NCI-H510A (cell line): ENCODE results near the gene FAM117A.
A peak's percentile ranks its signal among the peaks of the same experiment; 100 is the strongest.

ENCODE experiments used
- DNase-seq: peaks from one replicate; lab custom pipeline; 2025; lab: John Stamatoyannopoulos, UW

The FAM117A gene, protein sequence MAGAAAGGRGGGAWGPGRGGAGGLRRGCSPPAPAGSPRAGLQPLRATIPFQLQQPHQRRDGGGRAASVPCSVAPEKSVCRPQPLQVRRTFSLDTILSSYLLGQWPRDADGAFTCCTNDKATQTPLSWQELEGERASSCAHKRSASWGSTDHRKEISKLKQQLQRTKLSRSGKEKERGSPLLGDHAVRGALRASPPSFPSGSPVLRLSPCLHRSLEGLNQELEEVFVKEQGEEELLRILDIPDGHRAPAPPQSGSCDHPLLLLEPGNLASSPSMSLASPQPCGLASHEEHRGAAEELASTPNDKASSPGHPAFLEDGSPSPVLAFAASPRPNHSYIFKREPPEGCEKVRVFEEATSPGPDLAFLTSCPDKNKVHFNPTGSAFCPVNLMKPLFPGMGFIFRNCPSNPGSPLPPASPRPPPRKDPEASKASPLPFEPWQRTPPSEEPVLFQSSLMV

DNA sequence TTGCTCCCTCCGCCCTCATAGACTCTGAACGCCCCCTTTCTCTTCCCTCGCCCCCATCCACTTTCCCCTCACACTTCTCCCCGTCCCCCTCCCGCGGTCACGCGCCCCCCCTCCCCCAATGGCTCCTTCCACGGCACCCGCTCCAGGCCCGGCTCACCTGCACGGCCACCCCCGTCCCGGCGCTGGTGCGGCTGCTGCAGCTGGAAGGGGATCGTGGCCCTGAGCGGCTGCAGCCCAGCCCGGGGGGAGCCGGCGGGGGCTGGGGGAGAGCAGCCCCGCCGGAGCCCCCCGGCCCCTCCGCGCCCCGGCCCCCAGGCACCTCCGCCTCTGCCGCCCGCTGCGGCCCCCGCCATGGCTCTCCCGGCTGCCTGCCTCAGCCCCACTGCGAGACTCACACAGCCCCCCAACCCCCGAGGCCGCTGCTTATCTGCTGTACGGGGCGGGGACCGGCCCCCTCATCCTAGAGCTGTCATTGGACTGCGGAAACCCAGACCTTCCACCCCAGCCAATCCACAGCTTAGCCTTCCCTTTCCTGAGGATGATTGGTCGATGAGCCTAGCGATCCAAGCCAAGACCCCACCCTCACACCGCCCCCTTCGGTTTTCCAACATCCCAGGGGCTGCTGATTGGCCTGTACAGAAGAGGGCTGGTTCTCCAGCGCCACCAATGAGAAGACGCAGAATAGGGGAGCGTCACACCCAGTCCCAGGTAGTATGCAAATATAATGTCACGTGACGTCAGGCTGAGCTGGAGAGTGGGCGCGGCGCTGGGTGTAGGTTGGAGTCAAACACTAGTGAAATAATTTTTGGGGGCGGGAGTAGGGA lies at the start of gene FAM117A:
FAM117A (minus strand) TSS at position 397 of the 824 bp plus-strand sequence; CDS start at position 353, 44 bp downstream.
- peak; percentile 99 for DNase-seq

DNA sequence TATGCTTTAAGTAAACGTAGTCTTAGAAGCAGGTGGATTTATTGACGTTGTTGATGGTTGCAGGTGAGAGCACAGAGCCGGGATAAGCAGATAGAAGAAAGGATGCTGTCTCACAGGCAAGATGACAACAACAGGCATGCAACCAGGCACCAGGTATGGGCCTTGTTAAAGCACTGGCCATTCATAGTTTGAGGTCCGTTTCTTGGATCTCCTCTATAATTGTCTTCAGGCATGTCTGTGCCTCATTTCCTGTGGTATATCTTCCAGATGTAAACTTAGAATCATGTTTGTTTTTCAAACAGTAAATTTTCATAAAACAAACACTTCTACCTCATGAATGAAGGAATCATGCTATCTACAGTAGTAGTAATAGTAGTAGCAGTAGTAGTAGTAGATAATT lies 45.1 kb upstream of the FAM117A start:
- no peak for DNase-seq

DNA sequence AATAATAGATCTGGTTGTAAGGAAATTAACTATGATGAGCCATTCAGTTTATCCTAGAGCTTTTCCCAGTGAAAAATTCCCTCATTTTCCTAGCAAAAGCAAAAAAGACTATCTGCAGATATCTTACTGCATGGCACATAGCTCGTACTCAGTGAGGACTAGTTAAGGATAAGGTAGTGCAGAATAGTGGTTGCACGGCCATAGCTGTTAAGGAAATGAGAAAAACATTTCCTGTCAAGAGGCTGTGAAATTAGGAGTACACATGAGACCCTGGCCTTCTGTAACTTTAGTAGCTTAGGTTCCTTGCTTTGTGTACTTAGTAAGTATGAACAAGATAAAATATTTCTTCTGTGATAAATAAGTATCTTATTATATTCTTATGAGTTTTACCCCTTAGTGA lies 34.8 kb upstream of the FAM117A start:
- no peak for DNase-seq

DNA sequence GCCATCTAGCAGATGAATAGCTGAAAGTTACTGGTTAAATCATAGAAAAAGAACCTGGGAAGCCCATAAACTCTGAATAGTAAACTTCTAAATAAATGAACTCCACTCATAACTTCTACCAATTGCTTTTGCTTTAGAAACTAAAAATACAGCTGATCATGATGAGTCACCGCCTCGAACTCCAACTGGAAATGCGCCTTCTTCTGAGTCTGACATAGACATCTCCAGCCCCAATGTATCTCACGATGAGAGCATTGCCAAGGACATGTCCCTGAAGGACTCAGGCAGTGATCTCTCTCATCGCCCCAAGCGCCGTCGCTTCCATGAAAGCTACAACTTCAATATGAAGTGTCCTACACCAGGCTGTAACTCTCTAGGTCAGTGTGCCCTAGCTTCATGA lies 34.3 kb upstream of the FAM117A start:
- DNase-seq = no peak

DNA sequence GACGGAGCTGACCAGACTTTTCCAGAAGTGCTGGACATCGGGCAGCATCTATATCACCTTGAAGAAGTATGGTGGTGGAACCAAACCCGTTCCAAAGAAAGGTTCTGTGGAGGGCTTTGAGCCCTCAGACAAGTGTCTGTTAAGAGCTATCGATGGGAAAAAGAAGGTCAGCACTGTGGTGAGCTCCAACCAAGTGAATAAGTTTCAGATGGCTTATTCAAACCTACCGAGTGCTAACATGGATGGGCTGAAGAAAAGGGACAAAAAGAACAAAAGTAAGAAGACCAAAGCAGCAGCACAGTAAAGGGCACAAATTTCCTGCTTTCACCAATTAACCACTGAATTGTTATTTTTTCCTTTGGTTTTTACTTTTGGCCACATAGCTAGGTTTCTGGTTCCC lies 31.4 kb upstream of the FAM117A start:
- DNase-seq = no peak

DNA sequence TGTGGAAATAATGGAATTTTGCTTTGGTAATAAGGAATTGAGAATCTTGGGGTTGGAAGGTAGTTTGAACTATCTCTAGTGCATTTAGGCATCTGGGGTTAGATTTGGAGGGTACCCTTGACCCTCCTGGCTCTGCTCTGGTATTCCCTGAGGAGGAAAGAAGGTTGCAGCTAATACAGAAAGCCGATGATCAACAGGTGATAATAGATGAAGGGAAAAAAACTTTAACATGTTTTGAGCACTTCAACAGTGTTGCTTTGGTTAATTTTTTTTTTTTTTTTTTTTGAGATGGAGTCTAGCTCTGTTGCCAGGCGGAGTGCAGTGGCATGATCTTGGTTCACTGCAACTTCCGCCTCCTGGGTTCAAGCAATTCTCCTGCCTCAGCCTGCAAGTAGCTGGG lies 29.4 kb upstream of the FAM117A start:
- no peak for DNase-seq

DNA sequence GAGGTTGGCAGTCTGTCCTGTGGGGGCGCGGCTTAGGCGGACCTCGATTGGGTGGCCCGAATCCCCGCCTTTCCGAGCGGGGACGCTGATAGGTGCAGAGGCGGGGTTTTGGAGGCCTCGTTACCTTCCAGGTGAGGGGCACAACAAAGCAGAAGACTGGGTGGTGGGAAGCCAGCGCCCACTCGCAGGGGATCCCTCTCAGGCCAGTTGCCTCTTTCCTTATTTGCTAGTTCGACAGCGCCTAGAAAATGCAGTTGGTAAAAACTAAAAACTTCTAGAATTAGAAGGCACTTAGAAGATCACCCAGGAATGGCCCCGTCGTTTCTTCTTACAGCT lies 25.3 kb upstream of the FAM117A start:
- no peak for DNase-seq

DNA sequence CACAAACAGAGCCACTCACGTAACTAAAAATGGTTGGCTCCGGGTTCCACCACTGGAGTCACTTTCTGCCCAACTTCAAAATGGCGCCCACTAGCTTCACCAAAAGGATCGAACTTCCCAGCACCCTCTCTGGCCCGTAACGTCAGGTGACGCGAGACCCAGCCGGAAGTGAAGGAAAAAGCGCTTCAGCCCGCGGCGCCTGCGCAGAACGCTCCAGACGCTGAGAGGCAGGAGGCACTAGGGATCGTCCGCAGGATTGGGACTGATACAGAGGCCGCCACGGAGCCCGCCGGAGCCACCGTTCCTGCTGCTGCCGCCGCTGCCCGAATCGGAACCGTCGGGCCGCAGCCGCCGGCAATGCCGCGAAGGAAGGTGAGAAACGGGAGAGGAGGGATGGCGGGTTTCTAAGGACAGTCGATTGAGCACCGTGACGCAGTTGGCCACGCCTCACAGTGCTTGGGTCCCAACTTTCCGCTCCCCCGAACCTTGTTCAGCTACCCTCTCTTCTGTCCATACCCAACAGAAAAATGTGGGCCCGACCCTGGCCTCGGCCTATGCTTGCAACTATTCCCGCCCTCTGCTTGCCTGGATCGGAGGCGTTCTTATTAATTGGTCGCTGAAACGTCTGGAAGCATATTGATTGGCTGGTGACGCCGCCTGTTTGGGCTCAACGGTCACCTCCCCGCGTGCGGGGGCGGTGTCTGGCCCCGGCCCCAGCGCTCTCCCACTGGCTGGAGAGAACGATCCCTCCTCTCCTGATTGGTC lies 24.7 kb upstream of the FAM117A start, which contains the start of gene KAT7:
KAT7 (plus strand) TSS at position 204 of the 765 bp plus-strand sequence; CDS start at position 358, 154 bp downstream.
- peak; percentile 99 for DNase-seq

DNA sequence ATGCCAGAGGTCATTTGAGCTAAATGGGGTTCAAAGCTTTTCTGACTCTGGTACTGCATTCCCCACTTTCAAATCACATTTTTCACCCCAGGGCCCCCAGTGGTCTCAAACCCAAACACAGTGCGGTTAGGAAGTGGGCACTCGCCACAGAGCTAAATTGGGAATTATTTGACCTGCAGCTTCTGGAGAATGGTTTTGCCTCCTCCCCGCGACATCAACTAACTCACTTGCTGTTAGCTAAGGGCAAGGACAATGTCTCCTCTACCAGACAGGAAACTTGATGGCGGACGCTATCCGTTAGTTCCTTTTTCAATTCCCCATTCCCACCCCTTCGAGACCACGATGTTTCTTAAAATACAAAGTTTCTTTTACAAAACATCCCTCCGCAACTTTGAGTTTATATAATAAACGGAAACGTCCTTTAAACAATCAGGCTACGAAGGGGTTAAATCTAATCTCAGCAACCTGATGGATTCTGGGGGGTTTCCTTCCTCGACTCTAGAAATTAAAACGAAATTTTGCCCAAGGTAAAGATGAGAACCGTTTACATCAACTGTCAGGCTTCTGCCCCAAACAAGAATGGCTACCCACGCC lies 24.1 kb upstream of the FAM117A start:
- DNase-seq = no peak

DNA sequence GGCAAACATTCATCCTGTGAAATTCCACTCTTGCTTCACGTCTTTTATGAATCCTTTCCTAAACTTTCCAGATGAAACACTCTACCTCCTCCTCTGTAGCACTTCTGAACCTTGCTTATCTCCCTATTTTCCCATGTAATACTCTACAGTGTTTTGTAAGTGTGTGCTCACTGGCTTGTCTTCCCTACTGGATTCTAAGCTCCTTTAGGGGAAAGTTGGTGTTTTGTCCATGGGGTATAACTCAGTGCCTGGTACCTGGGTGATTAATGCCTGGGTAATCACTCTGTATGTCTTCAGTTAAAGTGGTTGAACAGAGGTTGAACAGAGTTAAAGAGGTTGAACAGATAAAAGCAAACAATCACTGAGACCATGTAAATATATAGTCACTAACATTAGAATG lies 20.7 kb upstream of the FAM117A start:
- no peak for DNase-seq

DNA sequence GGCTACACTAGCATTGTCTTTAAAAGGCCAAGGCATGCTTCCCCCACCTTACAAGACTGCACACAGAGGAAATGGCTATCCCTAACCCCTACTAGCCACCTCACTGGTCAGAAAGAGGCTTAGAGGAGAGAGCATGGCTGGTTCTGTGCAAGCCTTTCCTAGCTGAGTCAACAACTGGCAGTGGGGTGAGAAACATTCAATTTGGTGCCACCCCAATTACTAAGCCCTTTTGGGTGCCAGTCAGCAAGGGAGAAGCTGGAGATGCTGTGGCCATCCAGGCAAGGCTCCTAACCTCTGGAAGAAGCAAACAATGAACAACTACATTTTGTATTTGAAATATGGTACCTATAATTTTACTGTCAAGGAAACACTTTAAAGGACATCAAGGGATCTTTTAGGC lies 19.9 kb upstream of the FAM117A start:
- no peak for DNase-seq

DNA sequence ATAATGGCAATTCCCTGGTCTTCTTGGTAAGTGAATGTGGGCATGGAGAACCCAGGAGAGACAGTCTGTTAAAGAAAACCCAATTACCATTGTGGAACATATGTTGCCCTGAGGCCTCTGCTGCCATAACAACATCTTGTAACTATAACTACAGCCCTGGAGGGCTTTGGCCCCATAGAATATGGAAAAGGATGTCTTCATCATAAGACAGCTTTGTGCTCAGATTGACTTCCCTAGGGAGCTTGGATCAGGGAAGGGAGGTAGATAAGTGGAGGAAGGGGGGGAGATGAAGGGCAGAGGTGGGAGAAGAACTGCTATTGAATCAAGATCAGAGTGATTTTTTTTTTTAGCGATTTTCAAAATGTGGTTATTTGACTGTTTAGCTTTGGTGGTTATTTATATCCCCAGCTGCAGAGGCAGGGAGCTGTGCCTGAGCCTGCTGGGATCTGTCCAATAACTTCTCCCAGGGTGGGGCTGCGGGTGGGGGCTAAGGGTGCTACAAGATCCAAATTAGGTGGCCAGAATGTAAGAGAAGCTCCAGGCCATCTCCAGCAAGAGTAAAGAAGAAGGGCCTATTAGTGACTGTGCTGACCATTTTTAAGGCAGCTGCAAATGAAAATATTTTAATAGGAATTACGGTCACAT lies 19.3 kb upstream of the FAM117A start:
- no peak for DNase-seq

DNA sequence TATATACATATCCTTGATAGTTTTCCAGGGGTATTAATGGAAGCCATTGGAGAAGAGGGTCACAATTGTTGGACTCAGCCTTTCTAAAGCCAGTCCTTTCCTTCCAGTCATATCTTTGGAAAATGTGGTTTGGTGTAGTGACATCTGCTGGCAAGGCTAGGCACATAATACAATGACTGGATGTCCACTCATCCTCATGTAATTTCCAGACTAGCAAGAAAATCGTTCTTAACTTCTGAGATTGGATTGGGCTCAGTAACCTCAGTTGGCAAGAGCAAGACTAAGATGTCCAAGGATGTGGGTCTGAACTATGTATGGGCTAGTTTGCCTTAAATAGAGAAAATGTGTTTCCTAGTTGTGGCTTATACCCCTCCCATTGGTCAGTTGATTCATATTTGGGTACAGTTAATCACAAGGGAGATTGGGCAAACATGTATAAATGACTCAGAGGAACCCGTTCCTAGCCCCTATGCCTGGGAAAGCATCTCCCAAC lies 15.9 kb upstream of the FAM117A start:
- DNase-seq = peak; percentile 7

DNA sequence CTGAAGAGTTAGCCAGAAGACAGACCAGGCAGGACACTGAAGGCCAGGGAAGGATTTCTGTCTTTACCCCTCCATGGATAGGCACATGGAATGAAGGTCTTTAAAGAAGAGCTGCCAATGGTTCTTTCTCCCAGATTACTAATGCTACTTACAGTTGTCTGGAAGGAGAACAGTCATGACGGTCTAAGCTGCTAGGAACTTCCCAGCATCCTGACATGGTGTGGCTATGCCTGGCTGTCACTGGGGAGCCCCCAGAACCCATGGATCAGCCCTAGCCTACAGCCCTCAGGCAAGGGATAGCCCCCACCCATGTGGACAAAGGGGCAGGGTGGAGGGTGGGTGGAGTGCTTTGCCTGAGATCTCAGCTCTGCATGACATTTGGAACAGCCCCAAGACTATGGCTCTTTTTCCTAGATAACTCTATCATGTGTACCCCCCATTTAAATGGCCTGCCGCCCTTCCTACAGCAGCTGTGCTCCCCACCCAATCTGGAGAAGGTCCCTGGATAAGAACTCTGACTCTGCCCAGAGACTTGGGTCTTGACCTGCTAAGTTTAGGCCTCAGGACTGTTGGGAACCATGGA lies 15.3 kb upstream of the FAM117A start:
- DNase-seq = no peak

DNA sequence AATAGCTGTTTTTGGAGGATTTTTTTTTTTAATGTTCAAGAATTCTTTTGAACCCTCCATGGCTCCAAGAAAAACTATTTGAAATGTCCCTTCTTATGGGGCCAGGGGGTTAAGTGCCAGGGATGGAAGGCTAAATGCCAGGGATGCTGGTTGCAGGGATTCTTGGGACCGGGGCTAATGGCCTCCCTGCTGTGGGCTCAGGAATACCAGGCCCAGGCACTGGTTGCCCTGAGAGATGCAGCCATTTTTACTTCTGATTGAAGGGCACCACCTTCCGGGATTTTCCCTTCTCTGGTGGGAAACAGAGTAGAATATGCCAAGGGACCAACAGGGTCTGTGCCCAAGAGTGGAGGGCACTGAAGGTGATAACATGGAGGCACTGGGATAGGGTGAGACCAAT lies 13.6 kb upstream of the FAM117A start:
- no peak for DNase-seq

DNA sequence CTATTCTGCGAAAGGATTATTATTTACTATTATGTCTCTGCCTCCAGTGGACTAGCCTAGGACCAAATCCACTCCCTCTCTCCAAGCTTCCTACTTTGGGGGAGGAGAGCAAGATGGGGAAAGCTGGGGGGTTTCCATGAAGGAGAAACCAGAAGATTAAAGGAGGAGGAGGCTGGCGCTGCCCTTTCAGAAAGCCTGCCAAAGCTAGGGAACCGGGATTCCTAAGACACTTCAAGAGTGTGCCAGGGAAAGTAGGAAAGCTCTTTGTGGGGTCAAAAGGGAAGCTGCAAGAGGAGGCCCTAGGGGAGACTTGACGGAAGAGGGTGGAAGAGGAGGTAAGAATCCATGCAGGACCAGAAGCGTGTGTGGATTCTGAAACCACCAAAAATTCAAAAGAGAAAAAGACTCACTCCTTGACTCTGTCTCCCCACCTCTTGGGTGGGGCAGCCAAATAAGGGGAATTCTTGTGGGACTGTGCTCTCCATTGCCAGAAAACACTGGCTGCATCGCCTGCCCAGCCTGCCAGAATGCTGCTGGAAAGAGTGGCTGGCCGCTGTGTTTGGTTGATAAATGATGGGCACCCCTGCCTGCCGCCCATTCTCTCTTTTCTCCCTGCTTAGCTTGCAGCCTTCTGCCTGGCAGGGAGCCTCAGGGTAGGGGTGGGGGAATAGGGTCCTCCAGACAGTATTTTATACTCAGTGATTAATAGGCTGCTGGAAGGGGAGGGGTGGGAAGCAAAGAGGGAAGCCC lies 12.8 kb upstream of the FAM117A start:
- DNase-seq = no peak

DNA sequence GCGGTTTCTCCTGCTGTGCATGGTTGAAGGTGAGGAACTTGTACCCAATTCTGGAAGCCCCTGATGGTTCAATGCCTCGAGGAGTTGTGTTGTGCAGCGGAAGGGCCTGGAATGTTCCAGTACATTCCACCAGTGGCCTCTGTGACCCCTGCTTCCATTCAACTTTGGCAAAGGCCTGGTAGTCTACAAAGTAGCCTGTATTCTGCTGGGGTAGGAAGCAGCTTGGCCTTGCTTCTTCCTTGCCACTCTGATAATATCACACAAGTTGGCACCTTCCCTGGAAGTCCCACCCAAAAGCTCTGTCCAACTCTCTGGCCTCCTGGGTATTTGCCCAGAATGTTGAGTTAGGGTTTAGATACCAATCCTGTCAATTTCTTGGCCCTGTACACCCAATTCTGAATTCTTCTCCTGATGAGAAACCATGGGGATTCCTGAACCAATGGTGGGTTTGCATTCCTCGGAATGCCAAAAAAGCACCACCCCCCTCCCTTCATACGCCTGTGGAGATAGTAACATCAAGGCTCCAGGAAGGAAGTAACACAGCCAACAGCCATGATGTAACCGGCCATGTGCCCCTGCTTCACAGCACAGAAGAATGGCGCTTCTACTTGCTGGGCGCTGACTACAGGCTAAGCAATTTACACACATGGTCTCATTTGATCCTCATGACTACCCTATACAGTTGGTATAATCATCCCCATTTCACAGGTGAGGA lies 11.8 kb upstream of the FAM117A start:
- DNase-seq = no peak

DNA sequence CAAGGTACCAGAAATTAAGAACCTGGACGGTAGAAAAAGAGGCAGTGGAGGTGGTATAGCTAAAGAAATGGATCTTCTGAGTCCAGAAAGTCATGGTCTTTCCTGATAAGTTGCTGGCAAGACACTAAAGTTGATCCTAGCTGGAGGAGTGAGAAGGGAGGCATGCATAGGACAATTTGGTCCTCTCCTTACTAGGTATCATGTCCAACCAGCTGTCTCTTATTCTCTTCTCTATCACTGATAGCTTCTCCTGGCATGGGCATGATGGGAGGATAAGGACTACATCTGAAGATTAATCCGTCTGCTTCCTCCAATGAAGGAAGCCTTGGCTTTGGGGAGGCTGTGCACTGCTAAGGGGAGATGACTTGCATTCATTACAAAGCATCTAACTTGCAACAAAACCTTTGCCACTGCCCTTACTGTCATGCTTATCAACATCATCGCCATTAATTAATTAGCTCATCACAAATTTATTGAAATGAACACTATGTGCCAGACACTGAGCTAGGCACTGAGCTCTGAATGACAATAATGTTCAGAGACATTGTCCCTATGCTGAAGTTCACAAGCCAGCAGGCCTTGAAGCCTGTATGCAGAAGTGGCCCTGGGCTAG lies 3.1 kb upstream of the FAM117A start:
- DNase-seq = no peak

DNA sequence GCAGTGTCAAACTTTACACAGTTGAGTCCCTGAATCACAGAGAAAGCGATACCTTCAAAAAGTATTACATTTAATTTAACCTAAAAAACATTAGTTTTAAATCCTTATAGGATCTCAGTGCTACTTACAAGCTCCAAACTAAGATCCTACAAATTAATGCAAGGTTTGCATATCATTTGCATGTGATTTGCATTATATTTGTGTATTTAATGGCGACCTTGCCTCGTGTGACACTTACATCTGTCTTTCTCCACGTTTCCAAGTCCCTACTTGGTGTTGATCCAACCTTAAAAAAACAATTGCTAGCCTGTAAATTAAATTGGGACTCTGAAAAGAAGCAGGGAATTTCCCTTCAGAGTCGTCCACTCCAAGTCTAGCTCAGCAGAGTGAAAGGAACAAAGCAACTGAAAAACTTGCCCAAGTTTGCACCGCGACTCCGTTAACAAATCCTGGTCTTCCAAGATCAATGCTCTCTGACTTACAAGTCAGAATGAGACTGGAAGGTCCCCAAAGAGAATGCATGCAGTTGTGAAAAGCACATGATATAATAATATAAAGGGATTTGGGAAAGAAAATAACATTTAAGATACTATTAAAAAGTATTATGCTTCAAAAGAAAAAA lies 739 bp upstream of the FAM117A start:
- no peak for DNase-seq
